Naive thymus-derived CD4-positive, alpha-beta T cell (primary cell): ENCODE results near the gene ALKBH8. TPM values are rescaled to one million over a fixed set of nuclear protein-coding genes. Genes with fewer than 3 reads are reported as not detected.
A peak's percentile ranks its signal among the peaks of the same experiment; 100 is the strongest.
"Not testable (repeated sequence)": the region's sequence is repeated elsewhere in the genome, so short reads cannot be mapped to it uniquely, and the experiment has no call there.

Experiments used
- ATAC-seq: fragments of 150-1000 bp; cut with Tn5 transposase; 2 replicates; pipeline ENCODE4 v1.10.0; 2021; ENCODE audit warnings: mild to moderate bottlenecking, moderate library complexity
- CTCF ChIA-PET: fragments of 350-600 bp; sonication (Branson Sonifier 250); formaldehyde crosslinking; loops from one replicate; lab custom pipeline; 2021; ENCODE audit warnings: antibody characterized with exemption; lab: Charles Lee
- POLR2A ChIA-PET: fragments of 350-600 bp; sonication (Branson Sonifier 250); formaldehyde crosslinking; loops from one replicate; lab custom pipeline; 2021; ENCODE audit warnings: antibody characterized with exemption, inconsistent platforms; lab: Charles Lee
- DNase-seq, 9 donors: peaks; one replicate each; pipeline versions ENCODE4 v3.0.0 to v3.0.0-alpha.2; 2020 to 2022; ENCODE audit warnings: mixed read lengths in 1 of 9
- H3K27ac ChIP-seq: one replicate; pipeline ENCODE4 v1.7.0; 2013; ENCODE audit warnings: mild to moderate bottlenecking, low read depth, low read length, moderate library complexity
- H3K27me3 ChIP-seq, 2 donors: one replicate each; pipeline ENCODE4 v1.7.0; 2013; ENCODE audit warnings: low read length in 2 of 2, mild to moderate bottlenecking in 2 of 2, moderate library complexity in 2 of 2; ENCODE audit not compliant: control insufficient read depth in 2 of 2, insufficient read depth in 2 of 2
- H3K36me3 ChIP-seq, 3 experiments: 1 replicate in 2 of 3; 2 replicates in 1 of 3; pipeline ENCODE4 v1.7.0; 2013; ENCODE audit warnings: low read length in 3 of 3, mild to moderate bottlenecking in 3 of 3, moderate library complexity in 1 of 3; ENCODE audit not compliant: insufficient read depth in 3 of 3, control insufficient read depth in 2 of 3
- H3K4me1 ChIP-seq, 2 donors: one replicate each; pipeline ENCODE4 v1.7.0; 2013; ENCODE audit warnings: low read length in 2 of 2, mild to moderate bottlenecking in 2 of 2, moderate library complexity in 1 of 2; ENCODE audit not compliant: control insufficient read depth in 2 of 2, insufficient read depth in 2 of 2
- H3K4me3 ChIP-seq: 2 replicates; pipeline ENCODE4 v1.7.0; 2013; ENCODE audit warnings: mild to moderate bottlenecking, low read length
- H3K9me3 ChIP-seq, 3 experiments: 1 replicate in 2 of 3; 2 replicates in 1 of 3; pipeline ENCODE4 v1.7.0; 2013; ENCODE audit warnings: low read length in 3 of 3; ENCODE audit not compliant: control insufficient read depth in 2 of 3
- H3K27ac Mint-ChIP-seq, 9 donors: one replicate each; pipeline ENCODE4 v1.8.0; 2020 to 2022; ENCODE audit warnings: mixed read lengths in 9 of 9, mild to moderate bottlenecking in 8 of 9, moderate library complexity in 5 of 9, inconsistent platforms in 2 of 9
- H3K27me3 Mint-ChIP-seq, 5 donors: one replicate each; pipeline ENCODE4 v1.8.0; 2021 to 2022; ENCODE audit warnings: mixed read lengths in 5 of 5, mild to moderate bottlenecking in 1 of 5
- H3K36me3 Mint-ChIP-seq, 5 donors: one replicate each; pipeline ENCODE4 v1.8.0; 2020 to 2022; ENCODE audit warnings: mixed read lengths in 5 of 5, mild to moderate bottlenecking in 3 of 5, inconsistent platforms in 1 of 5
- H3K4me1 Mint-ChIP-seq, 7 donors: one replicate each; pipeline ENCODE4 v1.8.0; 2020 to 2022; ENCODE audit warnings: mixed read lengths in 7 of 7, mild to moderate bottlenecking in 3 of 7, inconsistent platforms in 1 of 7
- H3K4me3 Mint-ChIP-seq, 10 donors: one replicate each; pipeline ENCODE4 v1.8.0; 2020 to 2022; ENCODE audit warnings: mild to moderate bottlenecking in 10 of 10, mixed read lengths in 10 of 10, moderate library complexity in 6 of 10, inconsistent platforms in 2 of 10
- H3K9me3 Mint-ChIP-seq, 11 donors: one replicate each; pipeline ENCODE4 v1.8.0; 2020 to 2022; ENCODE audit warnings: mixed read lengths in 11 of 11, mild to moderate bottlenecking in 4 of 11, inconsistent platforms in 1 of 11, moderate library complexity in 1 of 11
- intact Hi-C, 2 donors: fragments of 100-400 bp; cut with micrococcal nuclease; formaldehyde crosslinking; loops; one replicate each; pipeline ENCODE4 v1.15.1; 2023
- polyA plus RNA-seq, 2 donors: library from polyadenylated mRNA; unstranded; fragments of 300-500 nt; fragmentation: Illumina TruSeq; gene quantifications; one replicate each; pipeline ENCODE4 v1.2.3, GENCODE V29; 2021
- total RNA-seq, 6 experiments: library from RNA in 5 of 6; stranded (reverse) in 5 of 6; gene quantifications; 1 replicate in 5 of 6; 2 replicates in 1 of 6; pipeline ENCODE4 v1.2.3 and lab custom pipeline; 2021 to 2026

Gene ALKBH8
- total and polyA plus RNA-seq, 7 experiments from 2014 or later, result 9.4 to 19.1 (median 11.6) TPM

DNA sequence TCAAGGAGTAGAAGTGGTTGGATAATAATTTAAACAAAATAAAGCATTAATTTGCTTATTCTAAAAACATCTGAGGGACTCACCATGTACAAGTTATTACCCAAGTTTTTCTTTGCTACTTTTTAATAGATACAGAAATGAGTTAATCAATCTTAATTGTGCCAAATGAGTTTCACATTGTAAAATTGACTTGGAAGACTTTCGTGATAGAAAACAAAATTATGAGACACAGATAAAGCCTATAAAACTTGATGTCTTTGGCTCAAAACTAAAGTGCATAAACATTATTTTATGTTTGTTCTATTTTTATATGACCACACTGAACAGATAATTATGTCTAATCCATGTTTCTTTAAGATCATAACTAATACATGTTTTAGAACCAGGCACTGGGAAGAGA is 97.8 kb downstream of the ALKBH8 start:
- peaks cover 24 to 72% (median 37%) of the 10 kb centered on the region in 5 donors for H3K27me3 Mint-ChIP-seq

GRCh38 chr11:107466275-107466866 is 99.2 kb downstream of the ALKBH8 start:
- H3K36me3 ChIP-seq, H3K27ac Mint-ChIP-seq, POLR2A ChIA-PET, H3K4me3 ChIP-seq, H3K27ac ChIP-seq, H3K4me3 Mint-ChIP-seq, DNase-seq, ATAC-seq, H3K9me3 ChIP-seq, H3K27me3 ChIP-seq, H3K4me1 ChIP-seq, H3K4me1 Mint-ChIP-seq, CTCF ChIA-PET, intact Hi-C loops: not testable (repeated sequence)
- Mint-ChIP-seq H3K27me3 (peaks cover 26 to 60% (median 31%) of the 10 kb centered on the region in 5 donors), H3K9me3 (peaks cover 5 to 13% (median 8%) of the 10 kb centered on the region in 11 donors), H3K36me3 (peaks cover 0 to 11% (median 5%) of the 10 kb centered on the region in 5 donors)

More for the DNA sequence above, 97.8 kb downstream of the ALKBH8 start:
- POLR2A ChIA-PET, result interaction anchor here (0.6 kb wide), 1 partner anchor 548 kb away, joined by 3 read pairs; no protein-coding TSS in a partner anchor
- ATAC-seq (no peak), DNase-seq (no peak)
- no peak overlapping the region for H3K27ac ChIP-seq
- intact Hi-C loops, result no loop called here
- H3K4me1 Mint-ChIP-seq, result no peaks in the 10 kb centered on the region
- no peaks in the 10 kb centered on the region for H3K27me3 ChIP-seq
- H3K9me3 ChIP-seq, result no peaks in the 10 kb centered on the region
- no peak overlapping the region for H3K4me3 Mint-ChIP-seq
- no peaks in the 10 kb centered on the region for H3K36me3 ChIP-seq
- no peaks in the 10 kb centered on the region for H3K4me1 ChIP-seq
- no peak overlapping the region for H3K4me3 ChIP-seq
- CTCF ChIA-PET, result no interaction called here
- H3K27ac Mint-ChIP-seq, result no peak overlapping the region
- peaks cover 5 to 13% (median 8%) of the 10 kb centered on the region in 11 donors for H3K9me3 Mint-ChIP-seq
- H3K36me3 Mint-ChIP-seq, result peaks cover 0 to 11% (median 5%) of the 10 kb centered on the region in 5 donors

DNA sequence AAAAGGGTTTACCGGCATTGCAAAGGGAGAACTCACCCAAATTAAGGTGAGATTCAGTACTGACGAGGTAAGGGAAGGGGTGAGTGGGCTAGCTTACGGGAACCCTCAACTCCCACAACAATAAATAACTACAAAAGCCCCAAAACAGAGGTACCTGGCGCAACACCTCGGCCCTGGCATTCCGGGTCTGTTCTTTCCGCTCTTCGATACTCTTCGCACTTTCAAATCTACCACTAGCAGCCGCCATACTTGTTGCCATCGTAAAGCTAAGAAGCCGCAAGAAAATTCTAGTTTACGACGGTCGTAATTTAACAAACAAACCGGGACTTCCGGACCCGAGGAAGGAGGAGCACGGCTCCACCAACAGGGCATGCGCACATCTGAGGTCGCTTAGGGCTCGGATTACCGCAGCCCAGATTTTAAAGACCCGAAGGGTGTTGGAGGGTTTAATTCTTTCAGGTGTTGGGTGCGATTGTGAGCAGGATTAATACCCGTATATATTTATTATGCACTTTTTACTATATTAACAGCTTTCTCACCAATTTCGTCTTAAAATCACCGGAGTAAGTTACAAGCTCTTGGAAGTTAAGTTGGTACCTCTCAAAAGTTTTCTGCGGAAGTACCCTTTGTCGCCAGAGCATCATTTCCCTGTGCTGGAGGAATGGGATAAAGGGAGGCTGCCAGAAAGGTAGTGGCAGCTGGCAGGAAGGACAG is 107.8 kb downstream of the ALKBH8 start, which contains the start of gene CWF19L2:
TSS of gene CWF19L2 (minus strand) at position 268 of the 714 bp plus-strand sequence. CDS start at position 259, 9 bp downstream.
- ATAC-seq (peak; percentile 99), DNase-seq (peak; percentile 62 to 94 (median 92))
- no peaks in the 10 kb centered on the region for H3K27me3 ChIP-seq
- Mint-ChIP-seq H3K27me3 (peaks cover 0 to 10% (median 0%) of the 10 kb centered on the region in 5 donors), H3K27ac (peak within 1 kb of the TSS; percentile 87 to 98 (median 96)), H3K9me3 (peaks cover 0 to 2% (median 0%) of the 10 kb centered on the region in 11 donors), H3K4me1 (peaks cover 19 to 50% (median 32%) of the 10 kb centered on the region in 7 donors), H3K36me3 (peaks cover 4 to 15% (median 8%) of the 10 kb centered on the region in 5 donors), H3K4me3 (peak within 1 kb of the TSS; percentile 84 to 100 (median 93))
- H3K4me1 ChIP-seq, result peaks cover 7 to 13% of the 10 kb centered on the region in 2 donors
- no peaks in the 10 kb centered on the region for H3K9me3 ChIP-seq
- H3K4me3 ChIP-seq, result peak within 1 kb of the TSS; percentile 91
- ChIA-PET POLR2A (interaction anchor here (0.6 to 3.5 kb wide), 8 partner anchors 11 to 1543 kb away, joined by 3 to 23 read pairs (median 4); partner anchors contain the start of genes ALKBH8 and CUL5), CTCF (interaction anchor here (0.5 to 1.4 kb wide), 5 partner anchors 9 to 775 kb away, joined by 3 to 4 read pairs (median 3); no protein-coding TSS in a partner anchor)
- peaks cover 0 to 20% (median 5%) of the 10 kb centered on the region in 3 experiments for H3K36me3 ChIP-seq
- peak within 1 kb of the TSS; percentile 82 for H3K27ac ChIP-seq
- intact Hi-C loops, result loop anchor here (1.0 to 5.0 kb wide), 16 partner anchors 57 to 1435 kb away; partner anchors contain the start of genes AASDHPPT (in 2 of the 2), ALKBH8 (in 2 of the 2), C11orf65 (in 2 of the 2) and KBTBD3 (in 2 of the 2)

DNA sequence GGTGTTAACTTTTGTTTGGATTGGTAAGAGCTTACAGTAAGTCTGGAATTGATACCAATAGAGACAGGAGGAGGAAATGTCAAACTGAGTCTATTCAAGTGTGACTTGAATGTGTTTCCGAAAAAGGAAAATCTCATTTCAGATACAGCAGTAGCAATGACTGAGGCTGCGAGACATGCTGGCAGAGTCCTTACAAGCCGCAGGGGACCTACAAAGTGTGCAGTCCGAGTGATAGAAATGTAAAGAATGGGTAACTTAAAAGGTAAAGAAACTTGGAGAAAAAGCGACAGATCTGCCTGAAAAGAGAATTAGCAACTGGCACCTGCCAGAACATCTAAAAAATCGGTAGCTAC is 108.4 kb downstream of the ALKBH8 start:
- Histone ChIP-seq H3K36me3 (peaks cover 0 to 26% (median 5%) of the 10 kb centered on the region in 3 experiments), H3K27me3 (no peaks in the 10 kb centered on the region), H3K9me3 (no peaks in the 10 kb centered on the region), H3K27ac (peak overlapping the region; percentile 82), H3K4me3 (peak overlapping the region; percentile 91), H3K4me1 (peaks cover 7 to 13% of the 10 kb centered on the region in 2 donors)
- ATAC-seq, result peak; percentile 27
- Mint-ChIP-seq H3K27me3 (peaks cover 0 to 6% (median 0%) of the 10 kb centered on the region in 5 donors), H3K4me3 (peak overlapping the region; percentile 84 to 100 (median 93)), H3K4me1 (peaks cover 19 to 53% (median 34%) of the 10 kb centered on the region in 7 donors), H3K9me3 (peaks cover 0 to 2% (median 0%) of the 10 kb centered on the region in 11 donors), H3K36me3 (peaks cover 4 to 20% (median 8%) of the 10 kb centered on the region in 5 donors), H3K27ac (peak overlapping the region; percentile 87 to 98 (median 96))
- ChIA-PET POLR2A (interaction anchor here (0.6 to 3.5 kb wide), 7 partner anchors 10 to 1132 kb away, joined by 3 to 23 read pairs (median 4); partner anchors contain the start of genes ALKBH8 and CUL5), CTCF (interaction anchor here (0.6 to 1.4 kb wide), 3 partner anchors 10 to 776 kb away, joined by 3 to 4 read pairs (median 3); no protein-coding TSS in a partner anchor)
- peak in 1 of 9 donors; percentile 9 for DNase-seq
- intact Hi-C loops, result loop anchor here (1.0 to 5.0 kb wide), 15 partner anchors 58 to 1435 kb away; partner anchors contain the start of genes AASDHPPT (in 2 of the 2), ALKBH8 (in 2 of the 2), C11orf65 (in 2 of the 2) and KBTBD3 (in 2 of the 2)

- no peaks in the 10 kb centered on the region for H3K27me3 ChIP-seq
- H3K27me3 Mint-ChIP-seq, result no peaks in the 10 kb centered on the region
- H3K36me3 ChIP-seq, result peaks cover 0 to 27% (median 5%) of the 10 kb centered on the region in 3 experiments
- no peaks in the 10 kb centered on the region for H3K9me3 ChIP-seq
- H3K27ac Mint-ChIP-seq, result no peak overlapping the region
- intact Hi-C loops, result no loop called here
- H3K4me1 Mint-ChIP-seq, result peaks cover 26 to 82% (median 63%) of the 10 kb centered on the region in 7 donors
- CTCF ChIA-PET, result interaction anchor here (1.0 kb wide), 1 partner anchor 11 kb away, joined by 3 read pairs; no protein-coding TSS in a partner anchor
- H3K27ac ChIP-seq, result no peak overlapping the region
- ATAC-seq (no peak), DNase-seq (no peak)
- POLR2A ChIA-PET, result no interaction called here
- peaks cover 7 to 13% of the 10 kb centered on the region in 2 donors for H3K4me1 ChIP-seq
- no peak overlapping the region for H3K4me3 Mint-ChIP-seq
- peaks cover 0 to 2% (median 0%) of the 10 kb centered on the region in 11 donors for H3K9me3 Mint-ChIP-seq
- no peak overlapping the region for H3K4me3 ChIP-seq
- H3K36me3 Mint-ChIP-seq, result peaks cover 6 to 36% (median 14%) of the 10 kb centered on the region in 5 donors
Measured at GRCh38 chr11:107453594-107454286, 111.8 kb downstream of the ALKBH8 start.
